WTC11 (cell line): ENCODE data around the gene HSPA12A. TPM values are rescaled to one million over a fixed set of nuclear protein-coding genes. Genes with fewer than 3 reads are reported as not detected.

Source experiments
- ATAC-seq: fragments of 200-7000 bp; cut with Tn5 transposase; 2 replicates; pipeline ENCODE4 v1.10.0; 2021; ENCODE audit warnings: mild to moderate bottlenecking, moderate library complexity
- CTCF ChIA-PET: fragments of 300-600 bp; sonication (Branson Sonifier 250); formaldehyde crosslinking; loops from one replicate; lab custom pipeline; 2021; ENCODE audit warnings: antibody characterized with exemption; lab: Charles Lee
- POLR2A ChIA-PET: fragments of 350-600 bp; sonication (Branson Sonifier 250); formaldehyde crosslinking; loops from one replicate; lab custom pipeline; 2021; ENCODE audit warnings: antibody characterized with exemption; lab: Charles Lee
- DNase-seq: peaks from one replicate; pipeline ENCODE4 v3.0.0; 2021; ENCODE audit warnings: low spot score
- H3K27ac Mint-ChIP-seq: 2 replicates; pipeline ENCODE4 v1.8.0; 2021; ENCODE audit warnings: mixed read lengths
- H3K27me3 Mint-ChIP-seq: 2 replicates; pipeline ENCODE4 v1.8.0; 2021; ENCODE audit warnings: low read depth, mild to moderate bottlenecking, moderate library complexity, mixed read lengths
- H3K36me3 Mint-ChIP-seq: 2 replicates; pipeline ENCODE4 v1.8.0; 2021; ENCODE audit warnings: mixed read lengths
- H3K4me1 Mint-ChIP-seq: 2 replicates; pipeline ENCODE4 v1.8.0; 2022; ENCODE audit warnings: mixed read lengths
- H3K4me3 Mint-ChIP-seq: 2 replicates; pipeline ENCODE4 v1.8.0; 2021; ENCODE audit warnings: mild to moderate bottlenecking, moderate library complexity, mixed read lengths
- H3K9me3 Mint-ChIP-seq: 2 replicates; pipeline ENCODE4 v1.8.0; 2021; ENCODE audit warnings: mixed read lengths
- AR ChIP-seq: fragments of 250-450 bp; sonication (Bioruptor Pico); IDR thresholded peaks from 2 replicates; pipeline ENCODE4 v1.9.0; 2021; ENCODE audit warnings: mild to moderate bottlenecking
- ATF3 ChIP-seq: sonication (generic); formaldehyde crosslinking; conservative IDR thresholded peaks from 2 replicates; pipeline ENCODE4 v1.8.1; 2022; ENCODE audit warnings: mild to moderate bottlenecking, missing genetic modification reagents
- CDX4 ChIP-seq: fragments of 250-450 bp; sonication (Bioruptor Pico); IDR thresholded peaks from 2 replicates; pipeline ENCODE4 v1.9.0; 2021; ENCODE audit warnings: moderate library complexity, mild to moderate bottlenecking, inconsistent platforms, borderline replicate concordance
- CREB1 ChIP-seq: sonication (generic); formaldehyde crosslinking; IDR thresholded peaks from 2 replicates; pipeline ENCODE4 v1.8.0; 2023; ENCODE audit warnings: mild to moderate bottlenecking, missing genetic modification reagents
- CREM ChIP-seq: sonication (generic); formaldehyde crosslinking; IDR thresholded peaks from 2 replicates; pipeline ENCODE4 v1.8.1; 2022; ENCODE audit warnings: mild to moderate bottlenecking, missing genetic modification reagents, moderate library complexity
- E2F5 ChIP-seq: sonication (generic); formaldehyde crosslinking; IDR thresholded peaks from 2 replicates; pipeline ENCODE4 v1.8.1; 2022; ENCODE audit warnings: mild to moderate bottlenecking, moderate library complexity, missing genetic modification reagents
- ESRRA ChIP-seq: sonication (generic); formaldehyde crosslinking; IDR thresholded peaks from 2 replicates; pipeline ENCODE4 v1.8.1; 2022; ENCODE audit warnings: mild to moderate bottlenecking, missing genetic modification reagents, borderline replicate concordance
- ETV6 ChIP-seq: sonication (generic); formaldehyde crosslinking; IDR thresholded peaks from 2 replicates; pipeline ENCODE4 v1.8.1; 2022; ENCODE audit warnings: mild to moderate bottlenecking, missing genetic modification reagents
- FOXP1 ChIP-seq: sonication (generic); formaldehyde crosslinking; IDR thresholded peaks from 2 replicates; pipeline ENCODE4 v1.8.0; 2022; ENCODE audit warnings: missing genetic modification reagents, mild to moderate bottlenecking, moderate library complexity, borderline replicate concordance
- JAZF1 ChIP-seq: fragments of 250-450 bp; sonication (Bioruptor Pico); IDR thresholded peaks from 2 replicates; pipeline ENCODE4 v1.9.0; 2021; ENCODE audit warnings: moderate library complexity, mild to moderate bottlenecking, inconsistent platforms
- JUN ChIP-seq: sonication (generic); formaldehyde crosslinking; IDR thresholded peaks from 2 replicates; pipeline ENCODE4 v1.8.0; 2023; ENCODE audit warnings: mild to moderate bottlenecking, missing genetic modification reagents
- NFE2L1 ChIP-seq: sonication (generic); formaldehyde crosslinking; IDR thresholded peaks from 2 replicates; pipeline ENCODE4 v1.8.1; 2023; ENCODE audit warnings: missing genetic modification reagents
- NFYB ChIP-seq: sonication (generic); formaldehyde crosslinking; conservative IDR thresholded peaks from 2 replicates; pipeline ENCODE4 v1.8.0; 2022; ENCODE audit warnings: low read depth, missing genetic modification reagents
- NR1H2 ChIP-seq: sonication (generic); formaldehyde crosslinking; IDR thresholded peaks from 2 replicates; pipeline ENCODE4 v1.9.0; 2021; ENCODE audit warnings: mild to moderate bottlenecking, moderate library complexity, missing genetic modification reagents
- NR3C1 ChIP-seq: sonication (generic); formaldehyde crosslinking; conservative IDR thresholded peaks from 2 replicates; pipeline ENCODE4 v1.8.1; 2023; ENCODE audit warnings: low read depth, mild to moderate bottlenecking, missing genetic modification reagents
- RELA ChIP-seq: sonication (generic); formaldehyde crosslinking; IDR thresholded peaks from 2 replicates; pipeline ENCODE4 v1.8.1; 2022; ENCODE audit warnings: missing genetic modification reagents, mild to moderate bottlenecking, borderline replicate concordance
- SMAD3 ChIP-seq: sonication (generic); formaldehyde crosslinking; IDR thresholded peaks from 2 replicates; pipeline ENCODE4 v1.8.0; 2022; ENCODE audit warnings: missing genetic modification reagents, mild to moderate bottlenecking, borderline replicate concordance
- SP1 ChIP-seq: sonication (generic); formaldehyde crosslinking; conservative IDR thresholded peaks from 2 replicates; pipeline ENCODE4 v1.8.1; 2022; ENCODE audit warnings: missing genetic modification reagents
- USF2 ChIP-seq: sonication (generic); formaldehyde crosslinking; IDR thresholded peaks from 2 replicates; pipeline ENCODE4 v1.8.1; 2023; ENCODE audit warnings: mild to moderate bottlenecking, missing genetic modification reagents, moderate library complexity
- ZNF121 ChIP-seq: sonication (generic); formaldehyde crosslinking; IDR thresholded peaks from 2 replicates; pipeline ENCODE4 v1.8.0; 2023; ENCODE audit warnings: missing genetic modification reagents
- ZNF232 ChIP-seq: sonication (generic); formaldehyde crosslinking; IDR thresholded peaks from 2 replicates; pipeline ENCODE4 v1.8.0; 2022; ENCODE audit warnings: mild to moderate bottlenecking, missing genetic modification reagents
- ZNF263 ChIP-seq: sonication (generic); formaldehyde crosslinking; IDR thresholded peaks from 2 replicates; pipeline ENCODE4 v1.8.1; 2022; ENCODE audit warnings: low read depth, mild to moderate bottlenecking, moderate library complexity, missing genetic modification reagents
- ZNF425 ChIP-seq: fragments of 250-450 bp; sonication (Bioruptor Pico); conservative IDR thresholded peaks from 2 replicates; pipeline ENCODE4 v1.9.0; 2021; ENCODE audit warnings: mild to moderate bottlenecking
- ZNF512 ChIP-seq: sonication (generic); formaldehyde crosslinking; IDR thresholded peaks from 2 replicates; pipeline ENCODE4 v1.8.1; 2022; ENCODE audit warnings: missing genetic modification reagents, borderline replicate concordance
- total RNA-seq: library from RNA; stranded (reverse); gene quantifications from 3 replicates; pipeline ENCODE4 v1.2.3, GENCODE V29; 2021

HSPA12A gene
- total RNA-seq, 1 experiment from 2014 or later = 7.2 TPM

- H3K4me1 Mint-ChIP-seq = peaks cover 7% of the 10 kb centered on the region
- H3K4me3 Mint-ChIP-seq = no peak overlapping the region
- ChIA-PET CTCF (interaction anchor here (1.9 kb wide), 1 partner anchor 50 kb away, joined by 19 read pairs; no protein-coding TSS in a partner anchor), POLR2A (no interaction called here)
- no peak overlapping the region for H3K27ac Mint-ChIP-seq
- H3K9me3 Mint-ChIP-seq = peaks cover 12% of the 10 kb centered on the region
- DNase-seq (no peak), ATAC-seq (no peak)
- no peaks in the 10 kb centered on the region for H3K36me3 Mint-ChIP-seq
- peaks cover 44% of the 10 kb centered on the region for H3K27me3 Mint-ChIP-seq
- TF ChIP-seq ETV6 (CRISPR knock-in tag) (no peak), NR3C1 (CRISPR knock-in tag) (no peak), ATF3 (CRISPR knock-in tag) (no peak), ZNF512 (CRISPR knock-in tag) (no peak), SP1 (no peak), AR (no peak), ZNF232 (CRISPR knock-in tag) (no peak), ZNF263 (CRISPR knock-in tag) (no peak), CREB1 (no peak), CDX4 (CRISPR knock-in tag) (no peak)
Observed at GRCh38 chr10:116738339-116738738, 4.0 kb downstream of the HSPA12A start.

GRCh38 chr10:116737627-116738327 lies 4.6 kb downstream of the HSPA12A start:
- peak; percentile 47 for ATAC-seq
- Mint-ChIP-seq H3K27me3 (peaks cover 40% of the 10 kb centered on the region), H3K4me1 (peaks cover 8% of the 10 kb centered on the region), H3K9me3 (peaks cover 12% of the 10 kb centered on the region), H3K27ac (no peak overlapping the region), H3K36me3 (no peaks in the 10 kb centered on the region), H3K4me3 (no peak overlapping the region)
- TF ChIP-seq ETV6 (CRISPR knock-in tag) (no peak), NFYB (no peak), CREM (CRISPR knock-in tag) (no peak), SMAD3 (CRISPR knock-in tag) (no peak), ZNF121 (no peak), FOXP1 (CRISPR knock-in tag) (no peak), NR3C1 (CRISPR knock-in tag) (no peak), E2F5 (CRISPR knock-in tag) (no peak), JUN (CRISPR knock-in tag) (no peak), JAZF1 (CRISPR knock-in tag) (no peak), ZNF512 (CRISPR knock-in tag) (no peak), NFE2L1 (CRISPR knock-in tag) (no peak), ZNF425 (CRISPR knock-in tag) (no peak), NR1H2 (CRISPR knock-in tag) (no peak), ESRRA (CRISPR knock-in tag) (no peak), RELA (CRISPR knock-in tag) (no peak), USF2 (CRISPR knock-in tag) (no peak)
- ChIA-PET CTCF (interaction anchor here (0.5 to 1.9 kb wide), 18 partner anchors 10 to 437 kb away, joined by 3 to 19 read pairs (median 4); no protein-coding TSS in a partner anchor), POLR2A (no interaction called here)
- peak; percentile 49 for DNase-seq
